Effector memory CD4-positive, alpha-beta T cell (primary cell): ENCODE data around the gene OR56A1.

Experiments used
- DNase-seq, 3 donors: peaks; one replicate each; pipeline ENCODE4 v3.0.0-alpha.2; 2020
- H3K27ac ChIP-seq: 2 replicates; pipeline ENCODE4 v1.7.0; 2013; ENCODE audit warnings: mild to moderate bottlenecking, low read length, moderate library complexity; ENCODE audit not compliant: insufficient read depth, poor library complexity, severe bottlenecking
- H3K27me3 ChIP-seq: replicated peaks from 2 replicates; pipeline ENCODE4 v1.7.0; 2013; ENCODE audit warnings: mild to moderate bottlenecking, low read length; ENCODE audit not compliant: insufficient read depth, control insufficient read depth, poor library complexity, severe bottlenecking
- H3K36me3 ChIP-seq: 2 replicates; pipeline ENCODE4 v1.7.0; 2013; ENCODE audit warnings: mild to moderate bottlenecking, low read length, moderate library complexity; ENCODE audit not compliant: control insufficient read depth, insufficient read depth
- H3K4me1 ChIP-seq: 2 replicates; pipeline ENCODE4 v1.7.0; 2013; ENCODE audit warnings: low read length, mild to moderate bottlenecking; ENCODE audit not compliant: control insufficient read depth, insufficient read depth, poor library complexity, severe bottlenecking
- H3K4me3 ChIP-seq: 2 replicates; pipeline ENCODE4 v1.7.0; 2013; ENCODE audit warnings: low read length, low read depth, mild to moderate bottlenecking; ENCODE audit not compliant: insufficient read depth, poor library complexity, severe bottlenecking
- H3K9me3 ChIP-seq: 2 replicates; pipeline ENCODE4 v1.7.0; 2013; ENCODE audit warnings: mild to moderate bottlenecking, low read length, moderate library complexity; ENCODE audit not compliant: control insufficient read depth

Gene OR56A1

GRCh38 chr11:6040874-6041273 is 10.3 kb upstream of the OR56A1 start:
- H3K36me3 ChIP-seq, result no peaks in the 10 kb centered on the region
- no peaks in the 10 kb centered on the region for H3K9me3 ChIP-seq
- no peak overlapping the region for H3K27ac ChIP-seq
- DNase-seq, result no peak
- no peaks in the 10 kb centered on the region for H3K27me3 ChIP-seq
- no peak overlapping the region for H3K4me3 ChIP-seq
- no peaks in the 10 kb centered on the region for H3K4me1 ChIP-seq

GRCh38 chr11:6027501-6027900 is 3.1 kb downstream of the OR56A1 start:
- no peaks in the 10 kb centered on the region for H3K4me1 ChIP-seq
- DNase-seq, result no peak
- no peaks in the 10 kb centered on the region for H3K36me3 ChIP-seq
- H3K27me3 ChIP-seq, result peaks cover 2% of the 10 kb centered on the region
- H3K27ac ChIP-seq, result no peak overlapping the region
- H3K4me3 ChIP-seq, result no peak overlapping the region
- no peaks in the 10 kb centered on the region for H3K9me3 ChIP-seq

- H3K27ac ChIP-seq, result no peak overlapping the region
- no peaks in the 10 kb centered on the region for H3K4me1 ChIP-seq
- no peaks in the 10 kb centered on the region for H3K9me3 ChIP-seq
- no peak for DNase-seq
- H3K27me3 ChIP-seq, result peaks cover 2% of the 10 kb centered on the region
- H3K36me3 ChIP-seq, result no peaks in the 10 kb centered on the region
- H3K4me3 ChIP-seq, result no peak overlapping the region
Measured at GRCh38 chr11:6025056-6025455, 5.5 kb downstream of the OR56A1 start.

DNA sequence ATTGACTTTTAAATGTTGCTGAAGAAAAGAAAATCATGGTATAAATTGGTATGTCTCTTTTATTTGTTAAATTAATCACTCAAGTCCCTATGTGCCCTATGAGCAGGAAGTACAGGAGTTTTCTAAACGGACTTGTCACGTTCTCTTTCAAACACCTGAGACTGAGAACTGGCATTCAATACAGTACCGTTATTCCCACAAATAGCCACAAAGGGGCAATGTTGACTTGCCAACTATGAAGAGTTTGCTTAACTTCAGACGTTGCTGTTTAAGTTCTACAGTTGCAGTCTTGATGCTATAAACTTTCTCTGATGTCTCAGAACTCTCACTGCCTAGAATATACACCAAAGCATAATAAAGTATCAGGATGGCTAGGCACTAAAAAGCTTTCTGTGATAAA is 7.6 kb downstream of the OR56A1 start:
- DNase-seq, result no peak
- Histone ChIP-seq H3K27me3 (peaks cover 2% of the 10 kb centered on the region), H3K36me3 (no peaks in the 10 kb centered on the region), H3K27ac (no peak overlapping the region), H3K4me3 (no peak overlapping the region), H3K4me1 (no peaks in the 10 kb centered on the region), H3K9me3 (no peaks in the 10 kb centered on the region)

- Histone ChIP-seq H3K9me3 (no peaks in the 10 kb centered on the region), H3K4me3 (no peak overlapping the region), H3K27me3 (no peaks in the 10 kb centered on the region), H3K4me1 (no peaks in the 10 kb centered on the region), H3K36me3 (no peaks in the 10 kb centered on the region), H3K27ac (no peak overlapping the region)
- no peak for DNase-seq
Measured at GRCh38 chr11:6013042-6013441, 17.5 kb downstream of the OR56A1 start.

DNA sequence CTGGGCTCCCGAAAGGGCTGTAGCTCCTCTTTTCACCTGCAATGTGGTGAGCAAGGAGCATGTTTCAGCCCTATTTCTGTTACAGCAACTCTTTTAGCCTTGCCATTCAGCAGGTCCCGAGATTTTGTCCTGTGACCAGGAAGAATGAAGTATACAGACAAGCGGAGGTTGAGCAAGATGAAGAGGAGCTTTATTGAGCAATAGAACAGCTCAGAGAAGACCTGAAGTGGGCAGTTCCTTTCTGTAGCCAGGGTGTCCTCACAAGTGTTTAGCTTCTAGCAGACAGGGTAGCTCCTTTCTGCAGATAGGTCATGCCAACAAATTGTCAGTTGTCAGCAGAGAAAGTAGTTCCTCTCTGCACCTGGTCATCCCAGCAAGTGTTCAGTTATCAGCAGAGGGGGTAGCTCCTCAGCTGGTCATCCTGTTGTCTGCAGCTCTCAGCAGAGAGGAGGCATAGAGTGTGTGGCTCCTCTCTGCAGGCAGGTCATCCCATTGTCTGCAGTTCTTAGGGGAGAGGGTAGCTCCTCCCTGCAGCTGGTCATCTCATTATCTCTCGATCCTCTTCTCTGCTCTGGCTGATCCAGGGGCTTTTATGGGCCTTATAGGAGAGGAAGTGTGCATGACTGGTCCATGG is 18.4 kb downstream of the OR56A1 start:
- no peaks in the 10 kb centered on the region for H3K27me3 ChIP-seq
- no peak overlapping the region for H3K4me3 ChIP-seq
- H3K4me1 ChIP-seq, result no peaks in the 10 kb centered on the region
- no peak for DNase-seq
- H3K36me3 ChIP-seq, result no peaks in the 10 kb centered on the region
- no peaks in the 10 kb centered on the region for H3K9me3 ChIP-seq
- H3K27ac ChIP-seq, result no peak overlapping the region

DNA sequence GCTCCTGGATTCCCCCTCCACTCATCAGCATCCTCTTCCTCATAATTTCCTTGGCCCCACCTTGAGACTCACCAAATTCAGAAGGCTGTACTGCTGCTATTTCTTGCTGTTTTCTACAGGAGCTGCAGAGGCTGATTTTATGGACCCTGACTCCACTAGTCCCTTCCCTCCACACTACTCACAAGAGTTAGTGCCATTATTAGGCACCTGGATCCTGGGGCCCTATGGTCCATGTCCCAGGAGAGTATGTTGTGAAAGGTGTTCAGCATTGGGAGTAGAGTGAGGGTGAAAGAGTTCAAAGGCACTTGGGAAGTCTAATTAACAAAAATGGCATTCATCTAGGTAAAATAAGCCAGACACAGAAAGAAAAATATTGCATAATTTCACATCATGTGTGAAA is 23.7 kb downstream of the OR56A1 start, which contains the start of gene OR56A4:
Gene OR56A4, minus strand, starts transcription at position 101 of the 400 bp plus-strand sequence. CDS start 3,954 bp downstream, outside the sequence.
- H3K27me3 ChIP-seq, result no peaks in the 10 kb centered on the region
- H3K9me3 ChIP-seq, result no peaks in the 10 kb centered on the region
- H3K4me1 ChIP-seq, result no peaks in the 10 kb centered on the region
- DNase-seq, result no peak
- H3K27ac ChIP-seq, result no peak within 1 kb of the TSS
- no peaks in the 10 kb centered on the region for H3K36me3 ChIP-seq
- no peak within 1 kb of the TSS for H3K4me3 ChIP-seq

DNA sequence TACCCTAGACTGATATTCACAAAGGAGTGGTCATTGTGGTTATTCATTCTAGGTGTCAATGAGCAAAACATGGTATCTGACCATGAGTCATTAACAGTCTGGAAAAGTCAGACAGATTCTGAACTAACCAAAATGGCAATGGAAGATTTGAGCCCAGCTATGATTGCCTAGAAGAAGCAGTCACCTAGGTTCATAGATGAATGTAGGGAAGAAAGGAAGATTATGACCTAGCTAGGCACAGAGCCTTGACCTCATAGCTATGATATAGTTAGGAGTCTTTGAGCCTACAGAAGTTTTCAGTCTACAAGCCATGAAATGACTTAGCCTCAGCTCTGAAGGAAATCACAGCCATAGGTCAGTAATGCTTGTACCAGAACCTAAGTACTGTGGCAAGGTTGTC is 24.2 kb downstream of the OR56A1 start:
- no peak for DNase-seq
- Histone ChIP-seq H3K4me1 (no peaks in the 10 kb centered on the region), H3K36me3 (no peaks in the 10 kb centered on the region)

DNA sequence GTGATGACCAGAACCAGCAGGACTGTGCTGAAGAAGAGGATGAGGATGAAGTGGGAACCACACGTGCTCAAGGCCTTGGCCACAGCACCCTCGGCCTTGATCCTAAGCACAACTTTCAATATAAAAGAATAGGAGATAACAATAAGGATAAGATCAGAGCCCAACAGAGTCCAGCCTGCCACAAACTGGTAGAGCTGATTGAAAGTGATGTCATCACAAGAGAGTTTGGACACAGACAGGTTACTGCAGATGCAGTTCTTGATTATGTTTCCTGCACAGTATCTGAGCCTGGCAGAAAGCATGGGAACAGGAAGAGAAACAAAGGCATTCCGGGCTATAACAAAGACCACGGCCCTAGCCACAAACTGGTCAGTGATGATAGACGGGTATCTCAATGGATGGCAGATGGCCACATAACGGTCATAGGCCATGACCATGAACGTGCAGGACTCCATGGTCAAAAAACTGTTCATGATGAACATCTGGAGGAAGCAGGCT is 28.3 kb downstream of the OR56A1 start:
- H3K4me1 ChIP-seq, result no peaks in the 10 kb centered on the region
- no peaks in the 10 kb centered on the region for H3K9me3 ChIP-seq
- no peak overlapping the region for H3K27ac ChIP-seq

More for the DNA sequence above, 24.2 kb downstream of the OR56A1 start:
- H3K4me3 ChIP-seq, result no peak overlapping the region
- H3K9me3 ChIP-seq, result no peaks in the 10 kb centered on the region
- H3K27ac ChIP-seq, result no peak overlapping the region
- H3K27me3 ChIP-seq, result no peaks in the 10 kb centered on the region

GRCh38 chr11:5994791-5995190 is 35.8 kb downstream of the OR56A1 start:
- Histone ChIP-seq H3K27me3 (no peaks in the 10 kb centered on the region), H3K36me3 (no peaks in the 10 kb centered on the region), H3K4me1 (no peaks in the 10 kb centered on the region), H3K9me3 (no peaks in the 10 kb centered on the region), H3K27ac (no peak overlapping the region), H3K4me3 (no peak overlapping the region)
- DNase-seq, result no peak

More for the DNA sequence above, 28.3 kb downstream of the OR56A1 start:
- H3K4me3 ChIP-seq, result no peak overlapping the region
- no peaks in the 10 kb centered on the region for H3K27me3 ChIP-seq
- no peak for DNase-seq
- no peaks in the 10 kb centered on the region for H3K36me3 ChIP-seq
